HL-60 (cell line): ENCODE results near the gene TMEM184A.

Experiments
- DNase-seq, 2 experiments: peaks; one replicate each; pipeline ENCODE4 v3.0.0-alpha.2; 2010 to 2020; ENCODE audit warnings: low read depth in 1 of 2, low spot score in 1 of 2
- H3K27ac ChIP-seq: fragments of 250-450 bp; sonication (Bioruptor Pico); replicated peaks from 2 replicates; pipeline ENCODE4 v1.5.1; 2020; ENCODE audit warnings: mild to moderate bottlenecking, moderate library complexity
- H3K27me3 ChIP-seq: fragments of 250-450 bp; sonication (Bioruptor Pico); 2 replicates; pipeline ENCODE4 v1.5.1; 2021; ENCODE audit warnings: mild to moderate bottlenecking, moderate library complexity; ENCODE audit not compliant: insufficient read depth, poor library complexity, severe bottlenecking
- H3K4me3 ChIP-seq: replicated peaks from 2 replicates; pipeline ENCODE4 v1.5.1; 2011; ENCODE audit warnings: mild to moderate bottlenecking, control low read depth, low read length; ENCODE audit not compliant: insufficient read depth
- CTCF ChIP-seq: IDR thresholded peaks from one replicate; pipeline ENCODE4 v1.5.1; 2011; ENCODE audit warnings: low read length, control low read depth, inconsistent platforms; ENCODE audit not compliant: insufficient read depth
- GABPA ChIP-seq: IDR thresholded peaks from 2 replicates; pipeline ENCODE4 v1.6.1; 2012; ENCODE audit warnings: low read depth
- POLR2AphosphoS5 ChIP-seq: IDR thresholded peaks from 2 replicates; pipeline ENCODE4 v1.6.1; 2012; ENCODE audit warnings: low read depth
- SPI1 ChIP-seq: IDR thresholded peaks from 2 replicates; pipeline ENCODE4 v1.6.1; 2012; ENCODE audit warnings: low read depth, mild to moderate bottlenecking, borderline replicate concordance
- TF ChIP-seq, protein P1 (sequence below): IDR thresholded peaks from 2 replicates; pipeline ENCODE4 v1.6.1; 2012; ENCODE audit warnings: low read depth; ENCODE audit not compliant: insufficient replicate concordance

The TMEM184A gene

DNA sequence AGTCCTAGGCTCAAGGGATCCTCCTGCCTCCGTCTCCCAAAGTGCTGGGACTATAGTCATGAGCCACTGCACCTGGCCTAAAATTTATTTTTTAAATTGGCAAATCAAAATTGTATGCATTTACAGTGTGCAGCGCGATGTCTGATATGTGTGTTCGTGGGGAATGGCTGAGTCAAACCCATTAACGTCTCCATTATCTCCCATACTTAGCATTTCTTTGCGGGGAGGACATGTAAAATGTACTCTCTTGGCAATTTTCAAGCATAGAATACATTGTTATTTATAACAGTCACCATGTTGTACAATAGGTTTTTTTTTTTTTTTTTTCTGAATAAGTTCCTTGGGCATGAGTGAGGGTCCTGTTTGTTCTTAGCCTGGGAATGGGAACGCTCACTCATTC is 3.8 kb downstream of the TMEM184A start:
- no peak overlapping the region for H3K27ac ChIP-seq
- TF ChIP-seq CTCF (no peak), GABPA (no peak), SPI1 (no peak), POLR2AphosphoS5 (no peak)
- TF ChIP-seq, protein P1, sequence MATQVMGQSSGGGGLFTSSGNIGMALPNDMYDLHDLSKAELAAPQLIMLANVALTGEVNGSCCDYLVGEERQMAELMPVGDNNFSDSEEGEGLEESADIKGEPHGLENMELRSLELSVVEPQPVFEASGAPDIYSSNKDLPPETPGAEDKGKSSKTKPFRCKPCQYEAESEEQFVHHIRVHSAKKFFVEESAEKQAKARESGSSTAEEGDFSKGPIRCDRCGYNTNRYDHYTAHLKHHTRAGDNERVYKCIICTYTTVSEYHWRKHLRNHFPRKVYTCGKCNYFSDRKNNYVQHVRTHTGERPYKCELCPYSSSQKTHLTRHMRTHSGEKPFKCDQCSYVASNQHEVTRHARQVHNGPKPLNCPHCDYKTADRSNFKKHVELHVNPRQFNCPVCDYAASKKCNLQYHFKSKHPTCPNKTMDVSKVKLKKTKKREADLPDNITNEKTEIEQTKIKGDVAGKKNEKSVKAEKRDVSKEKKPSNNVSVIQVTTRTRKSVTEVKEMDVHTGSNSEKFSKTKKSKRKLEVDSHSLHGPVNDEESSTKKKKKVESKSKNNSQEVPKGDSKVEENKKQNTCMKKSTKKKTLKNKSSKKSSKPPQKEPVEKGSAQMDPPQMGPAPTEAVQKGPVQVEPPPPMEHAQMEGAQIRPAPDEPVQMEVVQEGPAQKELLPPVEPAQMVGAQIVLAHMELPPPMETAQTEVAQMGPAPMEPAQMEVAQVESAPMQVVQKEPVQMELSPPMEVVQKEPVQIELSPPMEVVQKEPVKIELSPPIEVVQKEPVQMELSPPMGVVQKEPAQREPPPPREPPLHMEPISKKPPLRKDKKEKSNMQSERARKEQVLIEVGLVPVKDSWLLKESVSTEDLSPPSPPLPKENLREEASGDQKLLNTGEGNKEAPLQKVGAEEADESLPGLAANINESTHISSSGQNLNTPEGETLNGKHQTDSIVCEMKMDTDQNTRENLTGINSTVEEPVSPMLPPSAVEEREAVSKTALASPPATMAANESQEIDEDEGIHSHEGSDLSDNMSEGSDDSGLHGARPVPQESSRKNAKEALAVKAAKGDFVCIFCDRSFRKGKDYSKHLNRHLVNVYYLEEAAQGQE: no peak
- H3K4me3 ChIP-seq: no peak overlapping the region
- DNase-seq: no peak
- no peaks in the 10 kb centered on the region for H3K27me3 ChIP-seq

DNA sequence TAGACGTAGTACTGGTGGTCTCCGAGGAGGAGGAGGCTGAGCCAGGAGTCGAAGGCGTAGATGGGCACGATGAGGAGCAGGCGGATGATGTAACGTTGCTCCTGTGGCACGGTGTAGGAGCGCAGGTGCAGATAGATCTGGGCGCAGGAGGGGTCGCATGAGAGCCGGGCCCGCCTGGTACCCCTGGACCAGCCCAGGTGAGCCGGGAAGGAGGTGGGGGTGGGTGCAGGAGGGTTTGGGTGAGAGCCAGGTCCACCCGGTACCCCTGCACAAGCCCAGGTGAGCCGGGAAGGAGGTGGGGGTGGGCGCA is 5.2 kb downstream of the TMEM184A start:
- TF ChIP-seq SPI1: no peak
- TF ChIP-seq GABPA: no peak
- H3K27ac ChIP-seq: no peak overlapping the region

GRCh38 chr7:1550005-1550845 is 5.8 kb downstream of the TMEM184A start:
- no peak for DNase-seq
- Histone ChIP-seq H3K27ac (no peak overlapping the region), H3K27me3 (no peaks in the 10 kb centered on the region), H3K4me3 (no peak overlapping the region)
- TF ChIP-seq GABPA (no peak), CTCF (no peak), SPI1 (no peak), POLR2AphosphoS5 (no peak)
- TF ChIP-seq, protein P1: no peak

More for the DNA sequence above, 5.2 kb downstream of the TMEM184A start:
- Histone ChIP-seq H3K27me3 (no peaks in the 10 kb centered on the region), H3K4me3 (no peak overlapping the region)
- DNase-seq: no peak

DNA sequence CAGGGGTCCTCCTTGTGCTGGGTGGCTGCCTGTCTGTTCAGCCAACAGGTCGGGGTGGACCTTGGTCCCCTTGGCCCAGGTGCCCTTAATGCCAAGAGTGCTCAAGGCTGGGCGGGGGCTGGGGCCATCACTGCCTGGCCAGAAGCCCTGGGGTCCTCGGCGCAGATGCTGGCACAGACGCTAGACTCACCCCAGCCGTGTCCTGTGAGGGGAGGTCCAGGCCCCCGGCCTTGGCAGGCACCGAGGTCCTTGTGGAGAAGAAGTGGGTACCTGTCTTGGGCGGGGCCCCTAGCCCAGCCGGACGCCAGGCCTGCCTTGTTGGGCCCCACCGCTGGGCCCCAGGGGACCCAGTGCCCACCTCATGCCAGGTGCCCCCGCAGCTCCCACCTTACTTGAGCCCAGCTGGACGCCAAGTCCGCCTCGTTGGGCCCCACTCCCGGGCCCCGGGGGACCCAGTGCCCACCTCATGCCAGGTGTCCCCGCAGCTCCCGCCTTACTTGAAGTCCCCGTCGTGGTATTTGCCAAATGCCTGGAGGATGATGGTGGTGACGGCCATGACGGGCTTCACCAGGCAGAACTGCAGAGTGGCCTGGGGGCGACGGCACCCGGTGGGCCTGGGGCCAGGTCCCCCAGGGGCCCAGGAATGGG is 6.5 kb downstream of the TMEM184A start:
- Histone ChIP-seq H3K27me3 (no peaks in the 10 kb centered on the region), H3K4me3 (no peak overlapping the region)
- no peak for DNase-seq

More for the DNA sequence above, 6.5 kb downstream of the TMEM184A start:
- no peak for TF ChIP-seq POLR2AphosphoS5
- no peak for TF ChIP-seq GABPA
- TF ChIP-seq, protein P1: no peak
- no peak for TF ChIP-seq SPI1
- no peak for TF ChIP-seq CTCF
- no peak overlapping the region for H3K27ac ChIP-seq
